BE2C (cell line): Measurements from ENCODE around the gene VWA7.

Source experiments
- DNase-seq: peaks from one replicate; pipeline ENCODE4 v3.0.0-alpha.2; 2020
- H3K27me3 ChIP-seq: fragments of 250-450 bp; sonication (Bioruptor Pico); 2 replicates; pipeline ENCODE4 v1.5.1; 2020; ENCODE audit warnings: mild to moderate bottlenecking
- H3K36me3 ChIP-seq: fragments of 250-450 bp; sonication (Bioruptor Pico); 2 replicates; pipeline ENCODE4 v1.5.1; 2020; ENCODE audit warnings: mild to moderate bottlenecking
- H3K4me1 ChIP-seq: fragments of 250-450 bp; sonication (Bioruptor Pico); 2 replicates; pipeline ENCODE4 v1.5.1; 2020
- H3K4me3 ChIP-seq: 2 replicates; pipeline ENCODE4 v1.5.1; 2011; ENCODE audit warnings: low read depth, low read length
- H3K9me3 ChIP-seq: fragments of 250-450 bp; sonication (Bioruptor Pico); 2 replicates; pipeline ENCODE4 v1.5.1; 2020
- CTCF ChIP-seq: IDR thresholded peaks from 2 replicates; pipeline ENCODE4 v1.5.1; 2012; ENCODE audit warnings: mild to moderate bottlenecking, low read depth, low read length

Gene VWA7

GRCh38 chr6:31792761-31793171 lies 15.6 kb upstream of the VWA7 start:
- no peak for DNase-seq
- Histone ChIP-seq H3K4me3 (no peak overlapping the region), H3K4me1 (no peaks in the 10 kb centered on the region), H3K9me3 (no peaks in the 10 kb centered on the region), H3K36me3 (peaks cover 44% of the 10 kb centered on the region), H3K27me3 (no peaks in the 10 kb centered on the region)
- TF ChIP-seq CTCF, result no peak

DNA sequence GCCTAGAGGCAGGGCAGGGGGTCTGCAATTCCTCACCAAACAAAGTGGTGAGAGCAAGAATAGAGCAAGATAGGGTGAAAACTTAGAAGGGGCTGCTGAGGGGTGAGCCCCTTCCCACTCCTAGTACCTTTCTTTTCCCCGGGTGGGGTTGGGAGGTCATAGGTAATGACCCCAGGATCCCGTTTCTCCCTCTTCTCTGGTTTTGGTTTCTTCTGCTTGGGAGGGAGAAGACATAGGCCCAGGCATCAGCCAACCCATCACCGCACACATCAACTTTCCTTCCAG lies 14.9 kb upstream of the VWA7 start:
- Histone ChIP-seq H3K9me3 (no peaks in the 10 kb centered on the region), H3K36me3 (peaks cover 50% of the 10 kb centered on the region), H3K4me3 (no peak overlapping the region), H3K4me1 (no peaks in the 10 kb centered on the region), H3K27me3 (no peaks in the 10 kb centered on the region)
- TF ChIP-seq CTCF, result no peak
- DNase-seq, result no peak

GRCh38 chr6:31791324-31792089 lies 14.4 kb upstream of the VWA7 start:
- peaks cover 51% of the 10 kb centered on the region for H3K36me3 ChIP-seq
- DNase-seq, result peak; percentile 81

DNA sequence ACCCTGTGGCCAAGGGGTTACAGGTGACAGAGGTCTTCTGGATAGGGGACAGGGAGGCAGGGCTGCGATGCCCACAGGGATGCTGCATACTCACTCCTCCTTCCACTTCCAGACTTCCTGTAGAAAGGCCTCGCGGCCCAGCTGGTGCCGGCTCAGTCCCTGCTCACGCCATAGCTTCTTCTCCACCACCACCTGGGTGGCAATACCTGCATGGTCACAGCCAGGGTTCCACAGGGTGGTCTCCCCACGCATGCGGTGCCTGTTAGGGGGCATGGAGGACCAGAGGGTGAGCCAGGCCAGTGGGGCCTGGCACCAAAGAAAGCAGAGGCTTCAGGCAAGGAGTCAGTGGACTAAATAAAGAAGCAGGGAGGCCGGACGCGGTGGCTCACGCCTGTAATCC lies 8.3 kb upstream of the VWA7 start:
- Histone ChIP-seq H3K27me3 (no peaks in the 10 kb centered on the region), H3K9me3 (no peaks in the 10 kb centered on the region), H3K36me3 (peaks cover 75% of the 10 kb centered on the region), H3K4me3 (no peak overlapping the region), H3K4me1 (no peaks in the 10 kb centered on the region)
- DNase-seq, result no peak
- TF ChIP-seq CTCF, result no peak

More at GRCh38 chr6:31791324-31792089, 14.4 kb upstream of the VWA7 start:
- Histone ChIP-seq H3K9me3 (no peaks in the 10 kb centered on the region), H3K4me3 (no peak overlapping the region), H3K4me1 (no peaks in the 10 kb centered on the region), H3K27me3 (no peaks in the 10 kb centered on the region)
- peak; percentile 87 for TF ChIP-seq CTCF

DNA sequence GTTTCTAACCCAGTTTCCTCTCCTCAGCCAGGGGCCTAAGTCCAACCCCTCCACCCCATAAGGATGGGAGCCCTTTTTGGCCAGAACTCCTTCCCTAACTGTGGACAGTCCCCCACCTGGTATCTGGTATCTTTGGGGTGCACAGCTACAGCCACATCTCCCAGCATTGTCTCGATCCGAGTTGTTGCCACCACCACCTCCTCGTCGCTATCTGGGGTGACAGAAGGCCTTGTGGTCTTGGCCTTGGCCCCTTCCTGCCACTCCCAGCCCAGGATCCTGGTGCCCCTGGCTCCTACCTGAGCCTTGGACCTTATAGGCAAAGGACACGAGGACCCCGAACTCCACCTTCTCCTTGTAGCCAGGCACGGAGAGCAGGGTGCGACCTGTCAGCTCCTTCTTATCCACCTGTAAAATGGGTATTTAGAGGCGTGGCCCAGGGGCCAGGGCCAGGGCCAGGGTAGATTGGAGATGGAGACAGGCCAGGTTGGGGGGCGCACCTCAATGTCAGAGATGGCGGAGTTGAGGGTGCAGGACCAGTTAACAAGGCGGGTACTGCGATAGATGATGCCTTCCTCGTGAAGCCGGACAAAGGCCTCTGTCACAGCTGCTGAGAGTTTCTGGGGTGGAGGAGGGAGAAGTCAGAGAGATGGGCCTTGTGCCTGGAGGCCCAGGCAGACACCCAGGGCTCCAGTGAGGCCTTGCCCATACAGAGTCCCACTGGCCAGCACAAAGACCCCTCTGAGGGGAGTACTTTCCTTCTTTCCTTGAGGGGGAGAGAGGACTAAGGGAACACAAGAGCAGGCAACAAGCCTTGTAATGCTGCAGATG lies 7.2 kb upstream of the VWA7 start:
- no peak overlapping the region for H3K4me3 ChIP-seq
- H3K4me1 ChIP-seq, result no peaks in the 10 kb centered on the region
- no peak for TF ChIP-seq CTCF
- peaks cover 77% of the 10 kb centered on the region for H3K36me3 ChIP-seq
- H3K27me3 ChIP-seq, result no peaks in the 10 kb centered on the region
- no peaks in the 10 kb centered on the region for H3K9me3 ChIP-seq
- no peak for DNase-seq
